GM18508 (cell line): ENCODE measurements around the gene HINFP.
"Not testable (repeated sequence)": the region's sequence is repeated elsewhere in the genome, so short reads cannot be mapped to it uniquely, and the experiment has no call there.

Experiments
- ATAC-seq: cut with Tn5 transposase; IDR thresholded peaks from one replicate; pipeline ENCODE4 v1.9.1; 2021; ENCODE audit warnings: moderate number of reproducible peaks; ENCODE audit not compliant: insufficient read depth, unreplicated experiment

Gene HINFP

GRCh38 chr11:119116601-119117000 lies 4.8 kb upstream of the HINFP start:
- ATAC-seq, result no peak

DNA sequence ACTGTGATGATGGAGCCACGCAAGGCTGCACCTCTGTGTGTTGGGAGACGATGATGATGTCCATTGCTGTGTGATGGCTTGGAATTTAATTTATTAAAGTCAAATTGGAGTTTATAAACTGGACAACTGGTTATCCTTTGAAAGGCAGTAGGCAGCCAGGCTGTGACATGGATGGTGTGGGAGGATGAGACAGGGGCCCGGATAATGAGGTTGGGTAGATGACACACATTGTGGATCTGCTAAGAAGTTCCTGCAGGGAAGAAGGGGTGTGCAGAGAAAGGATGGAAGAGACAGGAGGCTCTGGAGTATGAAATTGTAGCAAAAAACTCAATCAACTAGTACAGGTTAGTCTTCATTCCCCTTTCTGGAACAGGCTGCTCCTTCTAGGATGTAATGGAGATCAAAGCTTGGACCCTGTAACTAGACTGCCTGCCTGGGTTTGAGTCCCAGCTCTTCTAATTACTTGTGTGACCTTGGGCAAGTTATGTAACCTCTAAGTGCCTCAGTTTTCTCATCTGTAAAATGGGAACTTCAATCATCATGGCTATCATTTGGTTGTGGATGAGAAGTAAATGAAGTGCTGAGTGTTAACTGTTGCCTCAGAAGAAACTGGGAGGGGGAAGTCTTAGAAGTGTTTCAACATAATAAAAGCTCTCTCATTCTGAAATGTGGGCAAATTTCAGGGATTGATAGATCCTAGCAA lies 4.2 kb upstream of the HINFP start:
- no peak for ATAC-seq

- no peak for ATAC-seq
Observed at GRCh38 chr11:119118227-119118626, 3.2 kb upstream of the HINFP start.

- ATAC-seq, result no peak
Observed at GRCh38 chr11:119118946-119119345, 2.4 kb upstream of the HINFP start.

- no peak for ATAC-seq
Observed at GRCh38 chr11:119120639-119121007, 757 bp upstream of the HINFP start.

DNA sequence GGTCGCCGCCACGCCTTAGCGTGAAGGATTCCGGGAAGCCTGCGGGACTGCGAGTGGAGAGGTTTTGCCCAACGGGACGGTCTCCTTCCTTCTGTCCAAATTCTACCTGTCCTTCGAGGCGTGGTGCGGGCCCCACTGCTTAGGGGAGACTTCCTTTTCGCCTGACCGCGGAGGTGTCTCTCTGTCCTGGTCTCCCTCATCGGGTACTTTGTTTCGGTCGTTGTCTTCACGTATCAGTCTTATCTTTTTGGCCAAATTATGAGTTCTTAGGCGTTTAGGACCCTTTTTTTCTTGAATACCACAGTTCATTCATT lies 388 bp downstream of the HINFP start:
- ATAC-seq, result peak; percentile 8

- ATAC-seq, result no peak
Observed at GRCh38 chr11:119125821-119126220, 4.4 kb downstream of the HINFP start.

- ATAC-seq, result no peak
Observed at GRCh38 chr11:119126675-119127268, 5.4 kb downstream of the HINFP start.

DNA sequence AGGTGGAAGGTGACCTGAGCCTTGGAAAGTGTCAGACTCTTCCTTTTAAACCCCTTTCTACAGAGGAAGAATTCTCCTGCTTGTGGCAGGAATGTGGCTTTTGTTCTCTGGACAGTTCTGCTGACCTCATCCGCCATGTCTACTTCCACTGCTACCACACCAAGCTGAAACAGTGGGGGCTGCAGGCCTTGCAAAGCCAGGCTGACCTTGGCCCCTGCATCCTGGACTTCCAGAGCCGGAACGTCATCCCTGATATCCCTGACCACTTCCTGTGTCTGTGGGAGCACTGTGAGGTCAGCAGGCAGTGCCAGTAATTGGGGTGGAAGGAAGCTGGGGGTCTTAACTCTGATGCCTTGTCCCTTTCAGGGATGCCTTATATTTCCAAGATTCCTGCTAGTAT lies 9.3 kb downstream of the HINFP start:
- no peak for ATAC-seq

- ATAC-seq, result no peak
Observed at GRCh38 chr11:119134389-119134978, 13.1 kb downstream of the HINFP start.

DNA sequence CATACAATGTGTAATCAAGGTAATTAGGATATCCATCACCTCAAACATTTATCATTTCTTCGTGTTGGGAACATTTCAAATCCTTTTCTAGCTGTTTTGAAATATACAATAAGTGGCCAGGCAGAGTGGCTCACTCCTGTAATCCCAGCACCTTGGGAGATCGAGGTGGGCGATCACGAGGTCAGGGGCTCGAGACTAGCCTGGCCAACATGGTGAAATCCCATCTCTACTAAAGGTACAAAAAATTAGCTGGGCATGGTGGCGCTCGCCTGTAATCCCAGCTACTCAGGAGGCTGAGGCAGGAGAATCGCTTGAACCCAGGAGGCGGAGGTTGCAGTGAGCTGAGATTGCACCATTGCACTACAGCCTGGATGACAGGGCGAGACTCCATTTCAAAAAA lies 17.9 kb downstream of the HINFP start:
- ATAC-seq, result not testable (repeated sequence)

DNA sequence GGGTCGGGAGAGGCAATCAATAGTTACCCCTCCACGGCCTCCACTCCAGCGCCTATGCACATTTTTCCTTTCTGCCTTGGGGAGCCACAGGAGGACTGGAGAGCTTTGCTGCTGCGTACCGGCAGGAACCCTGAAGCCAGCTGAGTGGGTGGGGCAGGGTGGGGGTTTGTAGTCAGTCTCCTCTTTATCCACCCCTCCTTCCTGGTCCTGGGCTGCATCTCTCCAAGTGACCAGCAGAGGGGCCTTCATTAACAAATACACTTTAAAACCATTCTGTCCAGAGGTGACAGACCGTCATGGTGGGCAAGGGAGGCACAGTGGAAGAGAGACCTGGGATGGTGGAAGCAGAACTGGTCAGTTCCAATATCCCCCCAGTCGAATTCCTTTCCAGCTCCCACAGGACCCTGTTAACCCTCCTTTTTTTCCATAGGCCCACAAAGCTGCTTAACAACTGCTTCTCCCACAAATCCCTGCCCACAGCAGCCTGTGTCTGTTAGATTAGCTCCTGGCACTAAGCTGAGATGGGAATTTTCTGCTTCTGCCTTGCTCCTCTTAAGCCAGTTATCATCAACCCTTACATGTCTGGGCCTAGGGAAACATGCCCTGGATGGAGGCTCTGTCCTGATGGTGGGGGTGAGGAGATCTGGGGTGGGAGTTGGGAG lies 23.6 kb downstream of the HINFP start:
- no peak for ATAC-seq

- no peak for ATAC-seq
Observed at GRCh38 chr11:119145551-119145950, 24.2 kb downstream of the HINFP start.

- ATAC-seq, result no peak
Observed at GRCh38 chr11:119147604-119148333, 26.4 kb downstream of the HINFP start.

GRCh38 chr11:119148720-119149017 lies 27.3 kb downstream of the HINFP start:
- no peak for ATAC-seq

GRCh38 chr11:119149018-119149785 lies 27.8 kb downstream of the HINFP start, which contains the start of gene ABCG4:
ABCG4 (plus strand) TSS chr11:119149052; CDS start chr11:119149966, 914 bp downstream.
- no peak for ATAC-seq

DNA sequence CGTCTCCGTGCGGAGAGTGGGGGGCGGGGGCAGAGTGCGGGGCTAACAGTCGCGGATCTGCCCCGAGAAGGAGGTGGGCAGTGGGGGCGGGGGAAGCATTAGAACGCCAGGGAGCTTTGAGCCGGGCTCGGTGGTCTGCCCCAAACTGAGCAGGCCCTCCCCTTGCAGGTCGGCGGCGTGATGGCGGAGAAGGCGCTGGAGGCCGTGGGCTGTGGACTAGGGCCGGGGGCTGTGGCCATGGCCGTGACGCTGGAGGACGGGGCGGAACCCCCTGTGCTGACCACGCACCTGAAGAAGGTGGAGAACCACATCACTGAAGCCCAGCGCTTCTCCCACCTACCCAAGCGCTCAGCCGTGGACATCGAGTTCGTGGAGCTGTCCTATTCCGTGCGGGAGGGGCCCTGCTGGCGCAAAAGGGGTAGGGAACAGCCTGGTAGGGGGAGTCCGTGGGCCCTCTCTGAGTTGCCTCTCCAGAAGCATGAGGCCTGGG lies 28.5 kb downstream of the HINFP start:
- no peak for ATAC-seq

- ATAC-seq, result no peak
Observed at GRCh38 chr11:119152043-119152442, 30.7 kb downstream of the HINFP start.

- ATAC-seq, result no peak
Observed at GRCh38 chr11:119152604-119153003, 31.2 kb downstream of the HINFP start.
